Uterus (tissue), 2 donors: ENCODE measurements around the gene INPP5D.

Source experiments
- CTCF ChIP-seq, 4 experiments: fragments of 200-600 bp in 2 of 4; fragments of 450-650 bp in 2 of 4; sonication (generic) in 2 of 4; IDR thresholded peaks; one replicate each; pipeline ENCODE4 v1.5.1; 2016 to 2019; ENCODE audit warnings: antibody characterized with exemption in 4 of 4, mild to moderate bottlenecking in 2 of 4, moderate library complexity in 1 of 4
- POLR2A ChIP-seq, 2 donors: fragments of 450-650 bp; IDR thresholded peaks; one replicate each; pipeline ENCODE4 v1.6.1; 2016; ENCODE audit warnings: antibody characterized with exemption in 2 of 2, mild to moderate bottlenecking in 1 of 2, moderate library complexity in 1 of 2

GRCh38 chr2:233197022-233197421 lies 136.9 kb downstream of the INPP5D start:
- TF ChIP-seq CTCF (IDR thresholded peaks at IDR 0.05): no peak
- no peak for TF ChIP-seq POLR2A (IDR thresholded peaks at IDR 0.05)
